Cortex of kidney (tissue), 1 donor: ENCODE results near the gene ITGB2.
A peak's percentile ranks its signal among the peaks of the same experiment; 100 is the strongest.
"Not testable (repeated sequence)": the region's sequence is repeated elsewhere in the genome, so short reads cannot be mapped to it uniquely, and the experiment has no call there.

Source experiments
- DNase-seq: peaks from one replicate; lab custom pipeline; 2025; lab: John Stamatoyannopoulos, UW

Gene ITGB2

GRCh38 chr21:44884097-44884496 is 36.6 kb downstream of the ITGB2 start:
- DNase-seq = no peak

- DNase-seq = no peak
Observed at GRCh38 chr21:44883250-44883649, 37.4 kb downstream of the ITGB2 start.

DNA sequence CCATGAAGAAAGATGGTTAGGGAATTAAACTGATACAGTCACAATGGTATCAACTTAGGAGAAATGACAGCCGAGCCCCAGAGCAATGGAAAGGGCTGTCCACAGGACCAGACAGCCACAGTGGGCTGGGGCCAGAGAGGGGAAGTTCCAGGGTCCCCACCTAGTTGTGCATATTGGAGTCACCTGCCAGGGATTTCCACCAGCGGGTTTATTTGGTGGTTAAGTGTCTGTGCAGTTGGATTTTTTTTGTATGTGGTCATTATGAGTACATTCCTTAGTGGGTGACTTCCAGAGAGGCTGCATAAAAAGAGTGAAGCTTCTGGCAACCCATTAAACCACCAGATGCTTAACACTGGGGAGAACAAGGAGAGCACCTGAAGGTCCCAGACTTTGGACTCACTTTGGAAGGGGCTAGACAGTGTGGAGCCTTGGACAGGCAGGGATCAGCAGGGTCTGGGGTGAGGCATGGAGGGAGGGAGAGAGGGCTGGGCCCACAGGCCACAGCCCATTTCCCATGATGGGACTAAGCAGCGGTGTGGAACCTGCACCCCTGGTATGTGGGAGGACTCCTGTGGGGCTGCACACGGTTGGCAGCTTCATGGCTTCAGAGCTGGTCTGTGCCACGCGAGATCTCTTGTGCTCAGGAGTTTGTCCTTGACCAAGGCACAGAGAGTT is 39.4 kb downstream of the ITGB2 start:
- no peak for DNase-seq

GRCh38 chr21:44880405-44881197 is 40.1 kb downstream of the ITGB2 start:
- no peak for DNase-seq

- not testable (repeated sequence) for DNase-seq
Observed at GRCh38 chr21:44879238-44879637, 41.5 kb downstream of the ITGB2 start.

- no peak for DNase-seq
Observed at GRCh38 chr21:44878053-44878982, 42.4 kb downstream of the ITGB2 start.

- DNase-seq = no peak
Observed at GRCh38 chr21:44876849-44877575, 43.7 kb downstream of the ITGB2 start.

- DNase-seq = no peak
Observed at GRCh38 chr21:44875316-44875700, 45.4 kb downstream of the ITGB2 start.

- DNase-seq = no peak
Observed at GRCh38 chr21:44874497-44875315, 46.0 kb downstream of the ITGB2 start.

GRCh38 chr21:44874240-44874496 is 46.5 kb downstream of the ITGB2 start:
- DNase-seq = no peak

DNA sequence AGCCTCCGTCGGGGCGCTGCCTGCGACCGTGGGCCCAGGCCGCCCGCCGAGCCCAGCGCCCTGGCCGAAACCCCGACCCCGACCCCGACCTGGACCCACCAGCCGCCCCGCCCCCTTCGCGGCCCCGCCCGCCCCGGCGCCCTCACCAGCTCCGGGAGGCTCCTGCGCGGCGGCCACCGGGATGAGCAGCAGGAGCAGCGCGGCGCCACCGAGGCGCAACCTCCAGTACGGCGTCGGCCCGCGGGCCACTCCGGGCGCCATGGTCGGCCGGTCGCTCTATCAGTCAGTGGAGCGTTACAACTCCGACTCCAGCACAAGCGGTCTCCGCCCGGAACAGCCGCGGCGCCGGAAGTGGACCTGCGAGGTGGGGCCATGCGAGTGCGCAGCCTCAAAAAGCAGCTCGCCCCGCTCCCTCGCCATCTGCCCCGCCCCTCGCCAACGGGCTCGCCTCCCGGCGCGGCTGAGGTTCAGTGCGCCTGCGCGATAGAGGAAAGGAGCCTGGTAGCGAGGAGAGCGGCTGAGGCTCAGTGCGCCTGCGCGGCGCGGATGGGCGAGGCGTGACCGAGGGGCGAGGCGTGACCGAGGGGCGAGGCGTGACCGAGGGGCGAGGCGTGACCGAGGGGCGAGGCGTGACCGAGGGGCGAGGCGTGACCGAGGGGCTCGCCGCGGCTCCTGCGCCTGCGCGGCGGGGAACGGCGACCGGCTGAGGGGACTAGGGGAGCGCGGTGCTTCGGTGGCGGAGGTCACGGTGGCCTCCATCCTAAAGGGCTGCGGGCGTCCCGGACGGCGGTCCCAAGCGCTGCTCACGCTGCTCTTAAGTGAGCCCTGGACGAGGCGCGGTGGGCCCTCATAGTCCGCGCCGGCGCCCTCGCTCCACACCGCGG is 47.1 kb downstream of the ITGB2 start, which contains the start of gene PTTG1IP:
Gene PTTG1IP, minus strand, starts transcription at position 335 of the 884 bp plus-strand sequence. Its CDS starts 74 bp downstream, at position 261.
- peak; percentile 94 for DNase-seq

DNA sequence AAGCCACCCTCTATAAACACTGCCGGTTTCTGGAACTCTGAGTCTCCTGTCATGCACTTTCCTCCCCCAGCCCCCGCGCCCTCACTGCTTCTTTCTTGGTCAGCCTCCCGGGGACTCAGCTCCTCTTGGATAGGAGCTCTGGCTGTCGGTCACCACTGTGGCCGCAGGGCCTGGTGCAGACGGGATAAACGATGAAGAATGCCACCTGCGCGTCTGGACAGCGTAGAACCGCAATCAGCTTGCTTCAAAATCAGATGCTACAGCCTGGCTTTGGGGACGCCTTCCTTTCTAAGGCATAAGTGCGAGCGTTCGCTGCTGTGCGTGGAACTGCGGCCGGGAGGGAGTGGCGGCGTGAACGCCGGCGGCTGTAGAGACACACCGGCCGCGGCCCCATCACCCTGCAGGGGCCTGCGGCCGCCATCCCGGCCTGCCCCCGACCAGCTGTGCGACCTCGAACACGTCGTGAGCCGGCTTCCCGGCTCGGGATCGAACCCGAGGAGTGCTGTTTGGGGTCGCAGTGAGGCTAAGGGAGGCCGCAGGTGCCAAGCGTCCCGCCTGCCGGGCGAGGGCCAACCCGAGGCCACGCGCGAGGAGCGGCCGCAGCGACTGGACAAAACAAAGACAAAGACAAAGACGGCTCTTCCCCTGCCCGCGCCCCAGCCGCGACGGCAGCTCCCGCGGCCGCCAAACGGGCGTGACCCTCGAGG is 47.9 kb downstream of the ITGB2 start:
- DNase-seq = no peak

- no peak for DNase-seq
Observed at GRCh38 chr21:44872323-44872648, 48.4 kb downstream of the ITGB2 start.

DNA sequence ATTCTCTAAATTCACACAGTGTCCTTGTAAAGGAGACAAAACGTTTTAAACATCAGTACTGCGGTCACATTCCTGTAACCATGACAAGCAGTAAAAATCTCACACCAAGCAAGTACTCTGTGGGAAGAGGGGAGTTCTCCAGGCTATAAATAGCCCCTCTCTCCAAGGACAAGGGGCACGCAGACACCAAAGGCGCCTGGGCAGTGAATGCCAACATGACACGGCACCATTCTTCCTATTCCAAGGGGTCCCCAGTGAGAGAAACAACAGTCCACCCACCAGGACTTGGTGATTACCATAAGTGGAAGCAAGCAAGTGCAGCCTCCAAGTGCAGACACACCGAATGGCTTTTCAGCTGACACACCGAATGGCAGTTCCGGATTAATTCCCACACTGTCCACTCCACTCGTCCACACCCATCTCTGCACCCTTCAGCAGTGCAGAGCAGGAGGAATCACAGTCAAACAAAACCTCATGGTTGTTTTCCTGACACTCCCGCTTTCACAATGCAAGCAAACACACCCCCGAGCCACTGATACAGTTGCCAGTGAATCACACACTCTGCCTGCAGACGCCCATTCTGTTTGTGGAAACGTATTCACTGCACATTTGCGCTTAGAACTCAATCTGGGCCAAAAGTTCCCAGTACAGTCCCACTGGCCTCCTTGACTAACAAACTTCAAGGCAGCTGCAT is 49.0 kb downstream of the ITGB2 start:
- no peak for DNase-seq

DNA sequence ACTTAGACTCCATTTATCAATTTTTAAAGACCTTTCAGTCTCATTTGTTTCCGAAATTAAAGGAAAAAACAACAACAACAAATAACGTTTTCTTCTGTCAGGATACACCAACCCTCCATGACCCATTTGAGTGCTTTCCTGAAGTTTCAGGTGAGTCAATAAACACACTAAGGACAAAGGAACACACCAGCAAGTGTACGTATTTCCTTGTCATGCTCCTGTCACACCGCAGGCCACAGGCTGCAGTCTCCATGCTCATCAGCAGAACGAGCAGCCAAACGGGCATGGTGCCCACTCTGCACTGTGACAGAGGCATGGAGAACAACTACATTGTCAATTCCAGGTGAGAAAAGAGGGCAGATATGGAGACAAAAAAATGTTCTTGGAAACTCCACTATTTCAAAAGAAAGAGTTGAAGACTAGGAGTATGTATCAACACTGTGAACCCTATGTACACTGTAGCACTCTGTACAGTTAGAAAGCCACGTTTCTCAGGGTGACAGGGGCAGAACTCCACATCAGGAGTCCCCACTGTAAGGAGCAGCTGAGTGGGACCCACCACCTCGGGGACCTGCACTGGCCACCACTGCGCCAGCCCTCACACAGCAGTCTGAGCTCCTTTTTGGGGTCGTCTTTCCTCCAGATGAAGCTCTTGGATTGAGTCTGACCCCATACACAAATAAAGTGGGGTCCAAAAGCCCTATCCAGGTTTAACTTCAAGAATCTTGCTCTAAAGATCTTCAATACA is 49.8 kb downstream of the ITGB2 start:
- no peak for DNase-seq

- no peak for DNase-seq
Observed at GRCh38 chr21:44869781-44870747, 50.6 kb downstream of the ITGB2 start.

DNA sequence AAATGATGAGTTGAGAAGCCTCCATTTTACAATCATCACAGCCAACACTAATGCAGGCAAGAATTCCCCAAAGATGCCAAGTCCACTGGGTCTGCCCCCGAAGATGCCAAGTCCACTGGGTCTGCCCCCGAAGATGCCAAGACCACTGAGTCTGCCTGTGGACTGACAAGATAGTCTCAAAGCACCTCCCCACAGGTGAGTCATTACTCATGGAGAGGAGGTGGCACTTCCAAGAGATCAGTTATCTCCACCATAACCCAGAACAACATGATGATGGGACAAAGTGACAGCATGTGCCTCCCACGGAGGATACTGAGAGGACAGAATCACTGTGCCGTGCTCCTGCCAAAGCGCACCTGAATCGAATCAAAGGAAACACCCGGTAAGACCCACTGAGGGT is 52.0 kb downstream of the ITGB2 start:
- DNase-seq = no peak
